SKM-1 treated with dmso at 0.1 percent for 144 hours (cell line): Measurements from ENCODE around the gene AFDN.
A peak's percentile ranks its signal among the peaks of the same experiment; 100 is the strongest.
"Not testable (repeated sequence)": the region's sequence is repeated elsewhere in the genome, so short reads cannot be mapped to it uniquely, and the experiment has no call there.

Source experiments
- DNase-seq: peaks from one replicate; lab custom pipeline; 2025; ENCODE audit not compliant: unreplicated experiment; lab: John Stamatoyannopoulos, UW

The AFDN gene

GRCh38 chr6:167949121-167949684 is 122.5 kb downstream of the AFDN start:
- no peak for DNase-seq

DNA sequence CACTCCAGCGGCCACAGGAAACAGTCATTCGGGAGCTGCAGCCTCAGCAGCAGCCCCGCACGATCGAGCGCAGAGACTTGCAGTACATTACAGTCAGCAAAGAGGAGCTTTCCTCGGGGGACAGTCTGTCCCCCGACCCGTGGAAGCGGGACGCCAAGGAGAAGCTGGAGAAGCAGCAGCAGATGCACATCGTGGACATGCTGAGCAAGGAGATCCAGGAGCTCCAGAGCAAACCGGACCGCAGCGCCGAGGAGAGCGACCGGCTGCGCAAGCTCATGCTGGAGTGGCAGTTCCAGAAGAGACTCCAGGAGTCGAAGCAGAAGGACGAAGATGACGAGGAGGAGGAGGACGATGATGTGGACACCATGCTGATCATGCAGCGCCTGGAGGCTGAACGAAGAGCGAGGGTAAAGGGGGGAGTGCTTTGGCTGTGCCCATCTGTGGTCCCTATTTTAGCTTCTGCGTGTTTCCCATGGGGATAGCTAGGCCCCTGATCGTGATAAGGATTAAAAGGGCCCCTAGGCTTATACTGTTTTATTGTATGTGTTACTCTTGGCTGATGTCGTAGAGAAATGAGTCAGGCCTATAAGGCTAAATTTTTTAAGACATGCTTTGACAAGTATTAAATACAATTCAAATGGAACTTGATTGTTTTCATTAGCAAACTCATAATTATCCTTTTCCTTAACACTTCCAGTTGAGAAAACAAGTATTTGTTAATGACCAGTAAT is 125.2 kb downstream of the AFDN start:
- DNase-seq, result no peak

GRCh38 chr6:167952512-167952859 is 125.8 kb downstream of the AFDN start:
- no peak for DNase-seq

DNA sequence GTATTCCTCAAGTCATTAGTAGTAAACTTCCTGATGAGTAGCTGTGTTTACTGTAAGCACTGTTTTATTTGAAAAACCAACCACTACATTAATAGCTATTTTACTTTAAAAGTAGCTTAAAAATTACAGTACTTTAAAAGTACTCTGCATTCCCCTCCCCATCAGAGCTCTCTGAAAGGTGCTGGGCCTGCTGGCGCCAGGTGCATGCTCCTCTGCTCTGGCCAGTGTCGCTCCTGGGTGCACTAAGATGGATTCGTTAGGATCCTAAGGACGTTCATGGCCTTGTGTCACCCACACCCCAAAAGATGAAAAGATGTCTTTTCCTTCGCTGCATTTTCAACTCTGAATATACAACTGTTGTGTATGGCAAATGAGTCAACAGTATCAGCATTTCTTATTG is 126.8 kb downstream of the AFDN start:
- DNase-seq, result no peak

DNA sequence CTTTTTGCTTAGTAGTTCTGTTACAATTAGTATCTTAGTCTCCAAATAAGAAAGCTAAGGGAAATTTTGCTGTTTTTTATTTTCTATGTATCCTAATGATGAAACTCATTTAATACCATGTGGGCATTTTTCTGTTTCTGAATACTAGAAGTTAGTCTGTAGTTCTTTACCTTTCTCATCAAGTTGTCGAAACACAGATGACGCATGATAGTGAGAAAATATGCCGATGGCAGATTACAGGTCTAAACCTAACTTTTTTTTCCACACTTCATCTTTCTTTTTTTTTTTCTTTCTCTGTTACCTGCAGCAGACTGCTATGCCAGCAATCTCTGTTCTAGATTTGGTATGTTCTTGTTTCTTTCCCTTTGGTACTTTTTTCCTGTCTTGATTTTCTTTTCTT is 127.4 kb downstream of the AFDN start:
- no peak for DNase-seq

DNA sequence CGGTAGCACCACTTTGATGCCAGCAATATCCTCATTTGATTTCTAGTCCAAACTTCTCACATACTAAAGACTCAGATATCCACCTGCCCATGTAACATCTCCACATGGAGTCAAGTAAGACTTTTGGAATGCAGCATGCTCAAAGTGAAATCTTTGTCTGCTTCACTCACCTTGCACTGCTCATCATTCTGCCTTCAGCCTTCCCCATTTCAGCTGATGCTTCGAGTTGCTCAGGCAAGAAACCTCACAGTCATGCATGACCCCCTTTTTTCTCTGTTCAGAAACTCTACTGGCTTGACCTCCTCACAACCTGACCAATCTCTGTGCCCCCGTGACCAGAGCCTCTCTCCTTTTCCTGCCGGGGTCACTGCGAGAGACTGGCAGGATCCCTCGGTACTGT is 129.8 kb downstream of the AFDN start:
- no peak for DNase-seq

DNA sequence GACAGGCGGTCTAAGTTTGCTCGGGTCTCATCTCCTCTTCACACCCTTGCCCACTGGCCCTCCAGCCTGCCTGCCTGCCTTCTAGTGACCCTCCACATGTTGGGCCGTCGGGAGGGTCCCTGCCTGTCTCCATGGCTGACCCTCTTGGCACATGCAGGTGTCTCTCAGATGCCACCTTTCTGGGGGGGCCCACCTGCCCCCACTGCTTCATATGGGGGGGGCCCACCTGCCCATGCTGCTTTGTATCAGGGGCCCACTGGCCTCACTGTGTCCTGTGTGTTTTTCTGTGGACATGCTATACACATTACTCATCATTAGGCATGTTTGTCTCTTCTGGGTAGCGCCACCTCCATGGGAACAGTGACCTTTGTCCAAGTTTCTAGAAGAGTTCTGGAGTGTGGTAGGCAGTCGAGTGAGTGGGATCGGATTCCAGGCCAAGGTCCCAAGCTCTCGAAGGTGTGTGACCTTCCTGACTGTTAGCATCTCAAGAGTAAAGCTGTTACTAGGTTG is 130.3 kb downstream of the AFDN start:
- no peak for DNase-seq

DNA sequence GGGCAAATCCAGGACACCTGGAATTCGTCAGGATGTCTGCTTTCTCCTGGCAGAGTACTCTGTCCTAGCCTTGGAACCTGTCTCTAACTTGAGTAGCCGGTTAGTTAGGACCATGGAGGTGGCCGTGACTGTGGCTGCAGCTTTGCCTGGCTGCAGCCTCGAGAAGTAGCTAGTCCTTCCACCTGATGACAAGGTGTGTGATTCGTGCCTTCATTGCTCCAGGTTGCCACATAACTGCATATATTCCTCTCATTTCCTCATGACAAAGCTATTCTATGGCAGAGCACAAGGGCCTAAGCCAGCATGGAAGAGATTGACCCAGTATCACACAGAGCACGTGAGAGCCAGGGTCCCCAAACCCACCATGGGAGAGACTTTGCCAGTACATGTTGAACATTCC is 130.9 kb downstream of the AFDN start:
- DNase-seq, result no peak

GRCh38 chr6:167960579-167960978 is 133.9 kb downstream of the AFDN start:
- DNase-seq, result no peak

- DNase-seq, result no peak
Observed at GRCh38 chr6:167962711-167963110, 136.0 kb downstream of the AFDN start.

GRCh38 chr6:167963589-167964057 is 136.9 kb downstream of the AFDN start:
- no peak for DNase-seq

- no peak for DNase-seq
Observed at GRCh38 chr6:167965592-167966539, 139.2 kb downstream of the AFDN start.

DNA sequence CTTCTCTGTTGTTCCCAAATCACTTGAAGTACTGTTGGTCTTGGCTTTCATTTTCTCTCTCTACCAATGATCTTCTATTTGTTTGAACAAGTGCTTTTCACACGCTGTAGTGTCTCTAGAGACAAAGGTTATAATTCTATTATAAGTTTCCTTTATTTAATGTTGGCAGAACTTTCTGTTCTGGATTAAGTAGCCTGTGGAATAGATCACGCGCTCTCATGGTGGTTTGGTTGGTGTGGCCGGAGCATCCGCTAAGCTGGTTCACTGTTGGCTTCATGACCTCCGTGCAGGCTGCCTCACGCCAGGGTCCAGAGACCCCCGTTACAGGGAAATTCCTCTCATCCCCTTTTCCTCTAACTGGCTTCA is 139.8 kb downstream of the AFDN start:
- no peak for DNase-seq

DNA sequence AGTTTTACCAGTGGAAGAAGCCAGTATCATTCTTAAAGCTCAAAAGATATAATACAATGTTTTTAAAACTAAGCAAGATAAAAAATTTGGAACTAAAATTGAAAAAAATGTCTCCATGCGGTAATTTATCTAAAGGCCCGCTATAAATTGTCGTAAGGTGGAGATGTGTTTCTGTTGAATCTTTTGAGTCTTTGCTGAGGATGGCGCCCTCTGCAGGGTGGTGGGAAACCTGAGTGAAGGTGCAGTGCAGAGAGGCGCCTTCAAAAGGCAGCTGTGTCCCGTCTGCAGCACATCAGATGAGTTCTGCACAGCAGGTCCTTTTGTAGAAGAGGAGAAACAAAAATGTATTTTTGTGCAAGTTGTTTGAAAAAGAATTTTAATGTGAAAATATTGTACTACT is 141.4 kb downstream of the AFDN start:
- peak; percentile 21 for DNase-seq

GRCh38 chr6:167970230-167970629 is 143.5 kb downstream of the AFDN start:
- no peak for DNase-seq

DNA sequence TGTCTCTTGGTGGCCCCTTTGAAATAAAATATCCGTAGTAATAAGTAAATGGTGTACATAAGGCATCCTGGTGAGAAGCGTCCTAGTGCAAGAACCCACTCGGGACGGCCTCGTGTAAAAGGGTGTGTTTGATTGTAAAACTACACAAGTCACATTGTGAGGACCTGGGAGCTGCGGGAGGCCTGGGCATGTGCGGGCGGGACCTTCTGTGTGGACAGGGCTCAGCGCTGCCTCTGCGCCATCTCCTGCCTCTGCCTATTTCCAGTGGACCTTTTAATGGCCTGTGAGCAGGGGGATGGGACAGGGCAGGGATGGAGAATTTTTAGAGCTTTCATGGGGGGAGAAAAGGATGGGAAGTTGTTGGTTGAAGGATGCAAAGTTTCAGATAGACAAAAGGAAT is 145.5 kb downstream of the AFDN start:
- no peak for DNase-seq

DNA sequence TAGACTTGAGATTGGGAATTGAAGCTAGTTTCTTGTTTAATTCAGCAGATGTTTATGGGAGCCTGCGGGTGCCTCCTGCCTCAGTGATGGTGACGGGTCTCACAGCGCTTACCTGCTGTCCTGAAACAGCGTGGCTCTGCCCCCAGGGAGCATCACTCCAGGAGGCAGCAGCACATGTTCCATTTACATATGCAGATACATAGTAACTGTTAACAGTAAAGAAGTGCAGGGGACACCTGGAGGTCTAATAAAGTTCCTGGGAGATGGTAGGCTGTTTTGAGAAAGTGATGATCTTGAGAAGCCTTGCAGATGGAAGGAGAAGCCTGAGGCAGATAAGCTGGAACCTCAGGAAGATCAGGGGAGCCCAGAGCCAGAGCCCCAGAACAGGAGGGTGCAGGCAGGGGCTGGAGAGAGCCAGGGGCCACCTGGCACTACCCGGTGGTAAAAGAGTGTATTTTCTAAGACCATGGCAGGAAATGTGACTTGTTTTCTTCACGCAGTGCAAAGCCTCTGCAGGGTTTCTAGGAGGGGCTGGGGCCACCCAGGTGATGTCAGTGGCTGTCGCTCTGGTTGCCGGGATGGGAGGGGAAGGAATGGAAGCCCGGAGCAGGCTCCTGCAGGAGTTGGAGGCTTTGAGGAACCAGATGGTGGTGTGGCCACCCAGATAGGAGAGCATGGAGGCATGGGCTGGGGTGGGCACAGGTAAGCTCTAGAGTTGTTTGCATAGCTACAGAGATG is 146.6 kb downstream of the AFDN start:
- DNase-seq, result no peak

GRCh38 chr6:167974640-167975344 is 148.1 kb downstream of the AFDN start:
- DNase-seq, result no peak

- DNase-seq, result no peak
Observed at GRCh38 chr6:167975458-167975857, 148.7 kb downstream of the AFDN start.

- DNase-seq, result not testable (repeated sequence)
Observed at GRCh38 chr6:167976116-167976657, 149.5 kb downstream of the AFDN start.
